Suprapubic skin (tissue), 4 donors: ENCODE results near the gene RPL4. TPM values are rescaled to one million over a fixed set of nuclear protein-coding genes. Genes with fewer than 3 reads are reported as not detected.

Experiments used
- DNase-seq, 2 donors: peaks; one replicate each; pipeline ENCODE4 v3.0.0-alpha.2; 2019; ENCODE audit warnings: low spot score in 2 of 2
- H3K27ac ChIP-seq: fragments of 200-600 bp; sonication (generic); one replicate; pipeline ENCODE4 v1.5.1; 2019
- H3K27me3 ChIP-seq: fragments of 200-600 bp; sonication (generic); one replicate; pipeline ENCODE4 v1.5.1; 2019
- H3K36me3 ChIP-seq: fragments of 200-600 bp; sonication (generic); one replicate; pipeline ENCODE4 v1.5.1; 2019
- H3K4me1 ChIP-seq: fragments of 200-600 bp; sonication (generic); one replicate; pipeline ENCODE4 v1.5.1; 2019
- H3K4me3 ChIP-seq: fragments of 200-600 bp; sonication (generic); one replicate; pipeline ENCODE4 v1.5.1; 2019; ENCODE audit warnings: mild to moderate bottlenecking
- H3K9me3 ChIP-seq: fragments of 200-600 bp; sonication (generic); one replicate; pipeline ENCODE4 v1.5.1; 2019
- CTCF ChIP-seq, 2 donors: fragments of 200-600 bp in 1 of 2; fragments of 450-650 bp in 1 of 2; sonication (generic) in 1 of 2; IDR thresholded peaks; one replicate each; pipeline ENCODE4 v1.5.1; 2016 to 2019; ENCODE audit warnings: antibody characterized with exemption in 2 of 2, mild to moderate bottlenecking in 1 of 2, moderate library complexity in 1 of 2
- EP300 ChIP-seq: sonication (generic); formaldehyde crosslinking; IDR thresholded peaks from one replicate; pipeline ENCODE4 v1.6.1; 2017; ENCODE audit warnings: antibody characterized with exemption
- POLR2A ChIP-seq, 2 donors: fragments of 450-650 bp; IDR thresholded peaks; one replicate each; pipeline ENCODE4 v1.6.1; 2017; ENCODE audit warnings: antibody characterized with exemption in 2 of 2, mild to moderate bottlenecking in 2 of 2, moderate library complexity in 2 of 2
- POLR2AphosphoS5 ChIP-seq, 3 donors: sonication (generic); formaldehyde crosslinking; IDR thresholded peaks; one replicate each; pipeline ENCODE4 v1.6.1; 2017; ENCODE audit warnings: antibody characterized with exemption in 3 of 3
- WGBS: methylation state at CpG from one replicate; pipeline ENCODE4 v1.1.5; 2018; 5-methylcytosine and 5-hydroxymethylcytosine counted together
- total RNA-seq, 4 donors: library from RNA; depleted of rRNA; stranded (reverse); fragments of >200 nt; gene quantifications; one replicate each; pipeline ENCODE4 v1.1.0, GENCODE V29; 2016

The RPL4 gene
- total RNA-seq, 4 donors from 2014 or later = 3,240 to 5,495 (median 4,865) TPM

GRCh38 chr15:66498501-66499386 is 5.9 kb downstream of the RPL4 start:
- TF ChIP-seq CTCF (IDR thresholded peaks at IDR 0.05) = no peak
- no peak for TF ChIP-seq EP300
- no peak for TF ChIP-seq POLR2AphosphoS5 (IDR thresholded peaks at IDR 0.05)
- TF ChIP-seq POLR2A (IDR thresholded peaks at IDR 0.05) = no peak
- no peaks in the 10 kb centered on the region for H3K27me3 ChIP-seq
- H3K27ac ChIP-seq = no peak overlapping the region
- no peak for DNase-seq
- 37% methylated on average over 3 of the region's 3 CpGs for WGBS
- peaks cover 42% of the 10 kb centered on the region for H3K4me1 ChIP-seq
- H3K9me3 ChIP-seq = no peaks in the 10 kb centered on the region
- H3K36me3 ChIP-seq = peaks cover 61% of the 10 kb centered on the region
- no peak overlapping the region for H3K4me3 ChIP-seq

GRCh38 chr15:66497502-66498455 is 6.9 kb downstream of the RPL4 start, which contains the start of gene SNAPC5:
TSS of gene SNAPC5 (minus strand) at chr15:66497762. CDS start at chr15:66497731, 31 bp downstream.
- Histone ChIP-seq H3K27me3 (no peaks in the 10 kb centered on the region), H3K36me3 (peaks cover 69% of the 10 kb centered on the region), H3K4me3 (peak within 1 kb of the TSS; percentile 73), H3K9me3 (no peaks in the 10 kb centered on the region), H3K27ac (peak within 1 kb of the TSS; percentile 85), H3K4me1 (peaks cover 33% of the 10 kb centered on the region)
- 15% methylated on average over 19 of the region's 43 CpGs for WGBS
- TF ChIP-seq POLR2AphosphoS5 (IDR thresholded peaks at IDR 0.05) (peak in 2 of 3 donors; percentile 94 to 96), CTCF (IDR thresholded peaks at IDR 0.05) (peak; percentile 82 to 98), EP300 (no peak), POLR2A (IDR thresholded peaks at IDR 0.05) (peak in 1 of 2 donors; percentile 52)
- DNase-seq = peak; percentile 98

GRCh38 chr15:66496951-66497501 is 7.6 kb downstream of the RPL4 start:
- peaks cover 26% of the 10 kb centered on the region for H3K4me1 ChIP-seq
- H3K27ac ChIP-seq = peak overlapping the region; percentile 85
- no peaks in the 10 kb centered on the region for H3K27me3 ChIP-seq
- H3K36me3 ChIP-seq = peaks cover 67% of the 10 kb centered on the region
- no peaks in the 10 kb centered on the region for H3K9me3 ChIP-seq
- 19% methylated on average over 17 of the region's 17 CpGs for WGBS
- peak overlapping the region; percentile 73 for H3K4me3 ChIP-seq
- DNase-seq = no peak
- TF ChIP-seq EP300 (no peak), CTCF (IDR thresholded peaks at IDR 0.05) (no peak), POLR2A (IDR thresholded peaks at IDR 0.05) (no peak), POLR2AphosphoS5 (IDR thresholded peaks at IDR 0.05) (no peak)

GRCh38 chr15:66494262-66494661 is 10.4 kb downstream of the RPL4 start:
- Histone ChIP-seq H3K27ac (no peak overlapping the region), H3K9me3 (no peaks in the 10 kb centered on the region), H3K4me3 (no peak overlapping the region), H3K27me3 (no peaks in the 10 kb centered on the region), H3K36me3 (peaks cover 62% of the 10 kb centered on the region), H3K4me1 (peaks cover 24% of the 10 kb centered on the region)
- no peak for TF ChIP-seq POLR2A (IDR thresholded peaks at IDR 0.05)
- TF ChIP-seq CTCF (IDR thresholded peaks at IDR 0.05) = no peak
- TF ChIP-seq POLR2AphosphoS5 (IDR thresholded peaks at IDR 0.05) = no peak
- no peak for TF ChIP-seq EP300
- DNase-seq = no peak
- 78% methylated on average over 2 of the region's 2 CpGs for WGBS
